ENCODE measurements around the gene KMT5C. TPM values are rescaled to one million over a fixed set of nuclear protein-coding genes. Genes with fewer than 3 reads are reported as not detected.

Gene KMT5C
- total and polyA plus RNA-seq, 2 donors (not counting 1 experiment from before 2014, with no cell fraction given), result 22.2 to 23.6 TPM

GRCh38 chr19:55315956-55316525, 23.6 kb upstream of the KMT5C start:
- Histone ChIP-seq H4K20me1 (ENCODE audit: control insufficient read depth, insufficient read depth, low read length, poor library complexity, severe bottlenecking) (no peaks in the 10 kb centered on the region), H3K27ac (ENCODE audit: low read length in 2 of 2) (no peak overlapping the region), H3K36me3 (replicated peaks in 1 of 2; ENCODE audit: control extremely low read depth in 1 of 2, control insufficient read depth in 1 of 2, extremely low read depth in 1 of 2, insufficient read depth in 2 of 2, low read length in 1 of 2) (no peaks in the 10 kb centered on the region), H3K9ac (ENCODE audit: low read length) (no peak overlapping the region), H3K27me3 (replicated peaks in 1 of 4; ENCODE audit: control extremely low read depth in 1 of 4, control insufficient read depth in 3 of 4, insufficient read depth in 4 of 4, low read length in 3 of 4) (no peaks in the 10 kb centered on the region), H3K79me2 (ENCODE audit: control insufficient read depth, insufficient read depth, low read length) (no peaks in the 10 kb centered on the region), H2AFZ (ENCODE audit: insufficient read depth, low read depth, low read length, poor library complexity, severe bottlenecking) (no peak overlapping the region), H3K4me2 (replicated peaks; ENCODE audit: low read depth, low read length, poor library complexity, severe bottlenecking) (no peak overlapping the region), H3K4me3 (ENCODE audit: control extremely low read depth in 1 of 5, extremely low read depth in 1 of 5, insufficient read depth in 1 of 5, low read depth in 2 of 5, low read length in 4 of 5) (no peak overlapping the region), H3K4me1 (ENCODE audit: control insufficient read depth in 2 of 2, insufficient read depth in 2 of 2, low read length in 2 of 2) (no peaks in the 10 kb centered on the region), H3K9me3 (ENCODE audit: control extremely low read depth in 1 of 3, control insufficient read depth in 2 of 3, insufficient read depth in 1 of 3, low read length in 2 of 3) (no peaks in the 10 kb centered on the region)
- intact Hi-C loops (cut with micrococcal nuclease), result no loop called here
- CTCF ChIA-PET, result no interaction called here
- Mint-ChIP-seq H3K27me3 (no peaks in the 10 kb centered on the region), H3K9me3 (ENCODE audit: insufficient read depth) (no peaks in the 10 kb centered on the region), H3K4me1 (no peaks in the 10 kb centered on the region), H3K4me3 (no peak overlapping the region), H3K27ac (no peak overlapping the region)
- POLR2A ChIA-PET, result no interaction called here
- TF ChIP-seq EZH2 (IDR thresholded peaks at IDR 0.05; ENCODE audit: borderline replicate concordance, insufficient read depth, low read depth, low read length, poor library complexity, severe bottlenecking) (no peak), CTCF (IDR thresholded peaks at IDR 0.05) (no peak)
- 90% methylated on average over 13 of the region's 13 CpGs for WGBS (ENCODE audit: insufficient coverage)
- DNase-seq (no peak), ATAC-seq (ENCODE audit: low read depth) (no peak)

GRCh38 chr19:55316646-55317045, 23.0 kb upstream of the KMT5C start:
- Histone ChIP-seq H2AFZ (ENCODE audit: insufficient read depth, low read depth, low read length, poor library complexity, severe bottlenecking) (no peak overlapping the region), H4K20me1 (ENCODE audit: control insufficient read depth, insufficient read depth, low read length, poor library complexity, severe bottlenecking) (no peaks in the 10 kb centered on the region), H3K79me2 (ENCODE audit: control insufficient read depth, insufficient read depth, low read length) (no peaks in the 10 kb centered on the region), H3K9ac (ENCODE audit: low read length) (no peak overlapping the region), H3K27me3 (replicated peaks in 1 of 4; ENCODE audit: control extremely low read depth in 1 of 4, control insufficient read depth in 3 of 4, insufficient read depth in 4 of 4, low read length in 3 of 4) (peaks cover 0 to 4% (median 0%) of the 10 kb centered on the region in 4 experiments), H3K27ac (ENCODE audit: low read length in 2 of 2) (no peak overlapping the region), H3K9me3 (ENCODE audit: control extremely low read depth in 1 of 3, control insufficient read depth in 2 of 3, insufficient read depth in 1 of 3, low read length in 2 of 3) (no peaks in the 10 kb centered on the region), H3K4me1 (ENCODE audit: control insufficient read depth in 2 of 2, insufficient read depth in 2 of 2, low read length in 2 of 2) (no peaks in the 10 kb centered on the region), H3K4me2 (replicated peaks; ENCODE audit: low read depth, low read length, poor library complexity, severe bottlenecking) (no peak overlapping the region), H3K36me3 (replicated peaks in 1 of 2; ENCODE audit: control extremely low read depth in 1 of 2, control insufficient read depth in 1 of 2, extremely low read depth in 1 of 2, insufficient read depth in 2 of 2, low read length in 1 of 2) (no peaks in the 10 kb centered on the region), H3K4me3 (ENCODE audit: control extremely low read depth in 1 of 5, extremely low read depth in 1 of 5, insufficient read depth in 1 of 5, low read depth in 2 of 5, low read length in 4 of 5) (no peak overlapping the region)
- TF ChIP-seq CTCF (IDR thresholded peaks at IDR 0.05) (no peak), EZH2 (IDR thresholded peaks at IDR 0.05; ENCODE audit: borderline replicate concordance, insufficient read depth, low read depth, low read length, poor library complexity, severe bottlenecking) (no peak)
- Mint-ChIP-seq H3K27ac (no peak overlapping the region), H3K9me3 (ENCODE audit: insufficient read depth) (no peaks in the 10 kb centered on the region), H3K4me1 (no peaks in the 10 kb centered on the region), H3K27me3 (peaks cover 1% of the 10 kb centered on the region), H3K4me3 (no peak overlapping the region)
- ChIA-PET POLR2A (no interaction called here), CTCF (no interaction called here)
- ATAC-seq (ENCODE audit: low read depth) (no peak), DNase-seq (no peak)
- intact Hi-C loops (cut with micrococcal nuclease), result no loop called here
- WGBS (ENCODE audit: insufficient coverage), result 91% methylated on average over 7 of the region's 8 CpGs

Data from B cell (primary cell).